Measurements from ENCODE around the gene OSER1.

GRCh38 chr20:44173846-44174245, 36.7 kb downstream of the OSER1 start:
- TF ChIP-seq, protein P1, sequence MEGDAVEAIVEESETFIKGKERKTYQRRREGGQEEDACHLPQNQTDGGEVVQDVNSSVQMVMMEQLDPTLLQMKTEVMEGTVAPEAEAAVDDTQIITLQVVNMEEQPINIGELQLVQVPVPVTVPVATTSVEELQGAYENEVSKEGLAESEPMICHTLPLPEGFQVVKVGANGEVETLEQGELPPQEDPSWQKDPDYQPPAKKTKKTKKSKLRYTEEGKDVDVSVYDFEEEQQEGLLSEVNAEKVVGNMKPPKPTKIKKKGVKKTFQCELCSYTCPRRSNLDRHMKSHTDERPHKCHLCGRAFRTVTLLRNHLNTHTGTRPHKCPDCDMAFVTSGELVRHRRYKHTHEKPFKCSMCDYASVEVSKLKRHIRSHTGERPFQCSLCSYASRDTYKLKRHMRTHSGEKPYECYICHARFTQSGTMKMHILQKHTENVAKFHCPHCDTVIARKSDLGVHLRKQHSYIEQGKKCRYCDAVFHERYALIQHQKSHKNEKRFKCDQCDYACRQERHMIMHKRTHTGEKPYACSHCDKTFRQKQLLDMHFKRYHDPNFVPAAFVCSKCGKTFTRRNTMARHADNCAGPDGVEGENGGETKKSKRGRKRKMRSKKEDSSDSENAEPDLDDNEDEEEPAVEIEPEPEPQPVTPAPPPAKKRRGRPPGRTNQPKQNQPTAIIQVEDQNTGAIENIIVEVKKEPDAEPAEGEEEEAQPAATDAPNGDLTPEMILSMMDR (IDR thresholded peaks at IDR 0.05; ENCODE audit: control extremely low read depth in 1 of 3, insufficient read depth in 1 of 3, low read depth in 1 of 3, low read length in 3 of 3), result no peak
- TF ChIP-seq POLR2A (IDR thresholded peaks at IDR 0.05; ENCODE audit: control extremely low read depth in 1 of 2, low read depth in 2 of 2, low read length in 2 of 2), result no peak
- TF ChIP-seq EZH2 (IDR thresholded peaks at IDR 0.05; ENCODE audit: low read depth, low read length, severe bottlenecking), result no peak
- TF ChIP-seq EGR1 (IDR thresholded peaks at IDR 0.05; ENCODE audit: borderline replicate concordance, low read depth, low read length), result no peak
- TF ChIP-seq, protein P2, sequence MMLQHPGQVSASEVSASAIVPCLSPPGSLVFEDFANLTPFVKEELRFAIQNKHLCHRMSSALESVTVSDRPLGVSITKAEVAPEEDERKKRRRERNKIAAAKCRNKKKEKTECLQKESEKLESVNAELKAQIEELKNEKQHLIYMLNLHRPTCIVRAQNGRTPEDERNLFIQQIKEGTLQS (IDR thresholded peaks at IDR 0.05; ENCODE audit: insufficient read depth, low read depth, low read length), result no peak
- no peak for TF ChIP-seq SUZ12 (IDR thresholded peaks at IDR 0.05; ENCODE audit: low read length)
- no peak for TF ChIP-seq RXRA (IDR thresholded peaks at IDR 0.05; ENCODE audit: insufficient read depth, low read depth, low read length)
- TF ChIP-seq KDM5A (IDR thresholded peaks at IDR 0.05; ENCODE audit: low read length), result no peak
- no peak for TF ChIP-seq TAF1 (IDR thresholded peaks at IDR 0.05; ENCODE audit: low read depth, low read length)
